K562 (cell line): ENCODE measurements around the gene TNNT1. TPM values are rescaled to one million over a fixed set of nuclear protein-coding genes. Genes with fewer than 3 reads are reported as not detected.

Experiments used
- ATF1 ChIP-seq, 2 experiments: fragments of 450-650 bp in 1 of 2; IDR thresholded peaks; 2 replicates each; pipeline ENCODE4 v1.6.1; 2016; ENCODE audit warnings: missing compliant biosample characterization in 1 of 2, missing genetic modification characterization in 1 of 2
- CTCFL ChIP-seq: IDR thresholded peaks from 2 replicates; pipeline ENCODE4 v1.6.1; 2011; ENCODE audit warnings: borderline replicate concordance, low read depth, mild to moderate bottlenecking, moderate library complexity, low read length; ENCODE audit not compliant: insufficient read depth, poor library complexity, severe bottlenecking
- E4F1 ChIP-seq: fragments of 250-450 bp; sonication (Bioruptor Pico); IDR thresholded peaks from 2 replicates; pipeline ENCODE4 v1.5.0; 2021; ENCODE audit warnings: mild to moderate bottlenecking, borderline replicate concordance
- FOXA3 ChIP-seq, 2 experiments: fragments of 450-650 bp in 1 of 2; sonication (generic) in 1 of 2; formaldehyde crosslinking; IDR thresholded peaks in 1 of 2; conservative IDR thresholded peaks in 1 of 2; 2 replicates each; pipeline versions ENCODE4 v1.4.0 to v1.8.0; 2020 to 2022; ENCODE audit warnings: mild to moderate bottlenecking in 2 of 2, missing genetic modification reagents in 1 of 2
- HDAC2 ChIP-seq: fragments of 450-650 bp; IDR thresholded peaks from 2 replicates; pipeline ENCODE4 v1.6.1; 2016; ENCODE audit warnings: mild to moderate bottlenecking
- JUN ChIP-seq, 2 experiments: sonication (generic) in 1 of 2; formaldehyde crosslinking in 1 of 2; IDR thresholded peaks; 2 replicates each; pipeline versions ENCODE4 v1.6.1 to v1.8.0; 2012 to 2022; ENCODE audit warnings: borderline replicate concordance in 2 of 2, mild to moderate bottlenecking in 2 of 2, improper control_type of control experiment in 1 of 2, low read depth in 1 of 2, low read length in 1 of 2, missing genetic modification reagents in 1 of 2
- JUNB ChIP-seq: fragments of 450-650 bp; formaldehyde crosslinking; conservative IDR thresholded peaks from 2 replicates; pipeline ENCODE4 v1.4.0; 2020; ENCODE audit warnings: mild to moderate bottlenecking
- KAT7 ChIP-seq: sonication (generic); formaldehyde crosslinking; IDR thresholded peaks from 2 replicates; pipeline ENCODE4 v1.8.0; 2022; ENCODE audit warnings: missing genetic modification reagents, mild to moderate bottlenecking, borderline replicate concordance
- KDM1A ChIP-seq, 2 experiments: fragments of 450-650 bp; IDR thresholded peaks; 2 replicates each; pipeline ENCODE4 v1.6.1; 2016; ENCODE audit warnings: mild to moderate bottlenecking in 2 of 2
- KLF13 ChIP-seq: fragments of 450-650 bp; IDR thresholded peaks from 2 replicates; pipeline ENCODE4 v1.6.1; 2016; ENCODE audit warnings: missing genetic modification characterization, low read depth, mild to moderate bottlenecking, missing compliant biosample characterization, moderate library complexity, borderline replicate concordance
- MTA2 ChIP-seq: fragments of 450-650 bp; IDR thresholded peaks from 2 replicates; pipeline ENCODE4 v1.6.1; 2016; ENCODE audit warnings: low read depth
- MYC ChIP-seq, 2 experiments: fragments of 250-450 bp in 1 of 2; sonication (Bioruptor Pico) in 1 of 2; IDR thresholded peaks; 2 replicates each; pipeline versions ENCODE4 v1.5.1 to v1.6.1; 2012 to 2021; ENCODE audit warnings: low read depth in 2 of 2, borderline replicate concordance in 1 of 2, improper control_type of control experiment in 1 of 2, low read length in 1 of 2, mild to moderate bottlenecking in 1 of 2, moderate library complexity in 1 of 2
- PHB2 ChIP-seq: fragments of 450-650 bp; IDR thresholded peaks from 2 replicates; pipeline ENCODE4 v1.6.1; 2017; ENCODE audit warnings: low read depth
- PTBP1 ChIP-seq: fragments of 200-400 bp; formaldehyde crosslinking; IDR thresholded peaks from 2 replicates; pipeline ENCODE4 v1.6.1; 2017; ENCODE audit warnings: low read depth, low read length
- SMAD4 ChIP-seq: fragments of 250-450 bp; sonication (Bioruptor Pico); conservative IDR thresholded peaks from 2 replicates; pipeline ENCODE4 v1.8.0; 2021; ENCODE audit warnings: inconsistent platforms, mild to moderate bottlenecking, moderate library complexity
- STAT5A ChIP-seq: IDR thresholded peaks from 2 replicates; pipeline ENCODE4 v1.6.1; 2012; ENCODE audit warnings: low read length, inconsistent platforms, borderline replicate concordance
- TRIM28 ChIP-seq: fragments of 450-650 bp; IDR thresholded peaks from 2 replicates; pipeline ENCODE4 v1.6.1; 2017
- ZC3H4 ChIP-seq: sonication (generic); formaldehyde crosslinking; IDR thresholded peaks from 2 replicates; pipeline ENCODE4 v1.9.0; 2021; ENCODE audit warnings: missing genetic modification reagents, borderline replicate concordance
- ZFP1 ChIP-seq: fragments of 450-650 bp; formaldehyde crosslinking; IDR thresholded peaks from 2 replicates; pipeline ENCODE4 v1.4.0; 2020; ENCODE audit warnings: mild to moderate bottlenecking, mixed read lengths
- ZKSCAN3 ChIP-seq: fragments of 250-450 bp; sonication (Bioruptor Pico); IDR thresholded peaks from 2 replicates; pipeline ENCODE4 v1.4.0; 2020
- ZNF197 ChIP-seq: fragments of 200-800 bp; sonication (Bioruptor generic); IDR thresholded peaks from 2 replicates; pipeline ENCODE4 v1.6.1; 2016; ENCODE audit warnings: low read depth, missing genetic modification characterization, missing compliant biosample characterization
- polyA plus RNA-seq, 8 experiments: library from polyadenylated mRNA; depleted of rRNA in 4 of 8; stranded (reverse) in 5 of 8; unstranded in 3 of 8; fragments of >200 nt; fragmentation: Nextera tagmentation in 2 of 8; fragmentation: Illumina TruSeq in 1 of 8; extraction: Ambion mirVana in 2 of 8; extraction: Trizol in 1 of 8; gene quantifications; 2 replicates each; pipeline versions ENCODE4 v1.2.1 to v1.2.3, GENCODE V29; 2011 to 2014; ENCODE audit warnings: inconsistent platforms in 1 of 8, missing spikeins in 1 of 8
- total RNA-seq, 7 experiments: library from RNA; depleted of rRNA in 6 of 7; stranded (reverse); fragments of >200 nt in 6 of 7; fragmentation: Illumina TruSeq in 2 of 7; extraction: Trizol in 2 of 7; gene quantifications; 2 replicates each; pipeline versions ENCODE4 v1.2.1 to v1.2.3, GENCODE V29; 2011 to 2021; ENCODE audit warnings: low replicate concordance in 1 of 7
- TF ChIP-seq, protein P1 (sequence below): sonication (generic); formaldehyde crosslinking; IDR thresholded peaks from 2 replicates; pipeline ENCODE4 v1.8.1; 2022; ENCODE audit warnings: missing genetic modification reagents

The TNNT1 gene
- total and polyA plus RNA-seq, 9 of the 15 experiments (the other 6 are each of a cell fraction or from before 2014, with no cell fraction given): 31.8 to 390 (median 227) TPM

DNA sequence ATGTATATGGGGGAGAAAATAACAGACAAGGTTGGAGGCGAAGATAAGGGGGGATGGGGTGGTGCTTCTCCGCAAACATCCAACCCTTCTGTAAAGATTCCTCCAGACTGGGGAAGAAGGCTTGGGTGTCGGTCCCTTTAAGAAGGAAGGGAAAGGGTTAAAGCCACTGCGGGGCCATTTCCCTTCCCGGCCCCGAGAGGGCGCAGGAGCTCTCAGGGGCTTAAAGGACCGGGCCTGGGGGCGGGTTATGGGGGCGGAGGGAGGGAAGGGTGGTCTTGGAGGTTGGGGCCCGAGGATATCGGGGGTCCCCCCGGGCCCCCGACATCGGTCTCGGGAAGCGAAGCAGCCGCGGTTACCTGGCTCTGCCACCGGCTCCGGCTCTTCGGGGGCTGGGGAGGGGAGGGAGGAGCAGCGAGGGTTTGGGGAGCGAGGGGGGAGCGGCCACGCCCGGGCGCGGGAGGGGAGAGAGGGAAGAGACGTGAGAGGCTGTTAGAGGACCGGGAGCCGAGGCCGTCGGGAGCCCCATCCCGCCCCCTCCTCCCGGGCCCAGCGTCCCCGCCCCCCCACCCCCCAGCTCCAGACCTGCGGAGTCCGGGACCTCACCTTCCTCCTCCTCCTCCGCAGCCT, 2.8 kb downstream of the TNNT1 start (continued):
- TF ChIP-seq ZNF197 (no peak), TRIM28 (no peak), KAT7 (CRISPR knock-in tag) (no peak), PHB2 (no peak), KLF13 (tag) (no peak), ZFP1 (CRISPR knock-in tag) (no peak), ZC3H4 (CRISPR knock-in tag) (no peak), MTA2 (peak; percentile 29; the same call in 1 of the 2 replicates), E4F1 (CRISPR knock-in tag) (no peak), STAT5A (peak; percentile 36; the same call in 1 of the 2 replicates), FOXA3 (CRISPR knock-in tag; conservative IDR thresholded peaks at IDR 0.05 in 1 of 2, IDR thresholded peaks at IDR 0.05 in 1 of 2) (no peak), CTCFL (peak; percentile 95), JUNB (CRISPR knock-in tag) (no peak), MYC (IDR thresholded peaks at IDR 0.05; ENCODE audit: low read depth, low read length) (0 out of 2 replicates have a peak, but pooled peaks have one; percentile 9), MYC (CRISPR knock-in tag; IDR thresholded peaks at IDR 0.05; ENCODE audit: borderline replicate concordance, low read depth) (no peak), HDAC2 (peak; percentile 71; the same call in 1 of the 2 replicates), SMAD4 (CRISPR knock-in tag) (no peak), ATF1 (CRISPR knock-in tag; IDR thresholded peaks at IDR 0.05) (no peak), ATF1 (tag; IDR thresholded peaks at IDR 0.05) (no peak), ZKSCAN3 (CRISPR knock-in tag) (no peak), KDM1A (IDR thresholded peaks at IDR 0.05) (peak; percentile 19 to 59; a peak in 1 of 4 replicates), PTBP1 (no peak), JUN (IDR thresholded peaks at IDR 0.05; ENCODE audit: borderline replicate concordance, low read depth, low read length) (0 out of 2 replicates have a peak, but pooled peaks have one; percentile 13), JUN (CRISPR knock-in tag; IDR thresholded peaks at IDR 0.05; ENCODE audit: borderline replicate concordance) (no peak)
- TF ChIP-seq, protein P1, sequence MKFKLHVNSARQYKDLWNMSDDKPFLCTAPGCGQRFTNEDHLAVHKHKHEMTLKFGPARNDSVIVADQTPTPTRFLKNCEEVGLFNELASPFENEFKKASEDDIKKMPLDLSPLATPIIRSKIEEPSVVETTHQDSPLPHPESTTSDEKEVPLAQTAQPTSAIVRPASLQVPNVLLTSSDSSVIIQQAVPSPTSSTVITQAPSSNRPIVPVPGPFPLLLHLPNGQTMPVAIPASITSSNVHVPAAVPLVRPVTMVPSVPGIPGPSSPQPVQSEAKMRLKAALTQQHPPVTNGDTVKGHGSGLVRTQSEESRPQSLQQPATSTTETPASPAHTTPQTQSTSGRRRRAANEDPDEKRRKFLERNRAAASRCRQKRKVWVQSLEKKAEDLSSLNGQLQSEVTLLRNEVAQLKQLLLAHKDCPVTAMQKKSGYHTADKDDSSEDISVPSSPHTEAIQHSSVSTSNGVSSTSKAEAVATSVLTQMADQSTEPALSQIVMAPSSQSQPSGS (CRISPR knock-in tag): no peak
